Melanocyte of skin (primary cell): Measurements from ENCODE around the gene ZNF805. TPM values are rescaled to one million over a fixed set of nuclear protein-coding genes. Genes with fewer than 3 reads are reported as not detected.

Experiments
- total RNA-seq, 2 donors: library from RNA; depleted of rRNA; stranded (reverse); fragments of >200 nt; gene quantifications; 2 replicates each; pipeline ENCODE4 v1.2.3, GENCODE V29; 2012

ZNF805 gene
- 10 to 100 TPM; 11.4 to 13.3 TPM for total RNA-seq

DNA sequence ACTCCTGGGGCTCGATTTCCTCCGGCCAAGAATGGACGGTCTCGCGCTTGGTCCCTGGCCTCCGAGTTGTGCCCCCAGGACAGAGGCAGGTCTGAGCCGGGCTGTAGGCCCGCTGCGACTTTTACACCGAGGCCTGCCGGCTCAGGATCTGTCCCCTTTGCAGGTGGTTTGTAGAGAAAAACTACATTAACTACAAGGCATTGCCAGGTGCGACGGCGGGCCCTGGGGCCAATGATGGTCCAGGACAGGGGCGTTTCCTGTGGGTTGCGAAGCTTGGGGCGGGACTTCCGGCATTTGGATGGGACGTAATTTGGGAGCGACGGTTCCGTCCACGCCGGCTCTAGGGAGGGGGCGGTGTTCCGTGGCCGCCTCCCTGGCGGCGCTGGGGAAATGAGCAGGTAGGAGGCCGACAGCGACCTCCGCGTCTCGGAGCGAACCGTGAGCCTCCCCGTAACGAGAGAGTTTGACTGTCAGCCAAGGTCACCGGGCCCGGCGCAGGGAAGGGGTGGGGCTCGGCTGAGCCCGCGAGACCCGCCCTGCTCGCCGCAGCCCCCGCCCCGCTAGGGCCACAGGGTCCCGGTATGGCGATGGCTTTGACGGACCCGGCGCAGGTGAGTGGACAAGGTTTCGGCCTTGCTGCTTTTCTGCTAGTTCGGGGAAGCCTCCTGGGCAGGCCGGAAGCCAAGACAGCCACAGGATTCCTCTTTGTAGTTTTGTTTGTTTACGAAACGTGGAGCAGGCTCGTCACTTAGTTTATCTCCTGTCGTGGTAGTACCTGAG is at the start of gene ZNF805:
Gene ZNF805, plus strand, starts transcription at position 322 of the 780 bp plus-strand sequence. Its CDS starts 260 bp downstream, at position 582.

DNA sequence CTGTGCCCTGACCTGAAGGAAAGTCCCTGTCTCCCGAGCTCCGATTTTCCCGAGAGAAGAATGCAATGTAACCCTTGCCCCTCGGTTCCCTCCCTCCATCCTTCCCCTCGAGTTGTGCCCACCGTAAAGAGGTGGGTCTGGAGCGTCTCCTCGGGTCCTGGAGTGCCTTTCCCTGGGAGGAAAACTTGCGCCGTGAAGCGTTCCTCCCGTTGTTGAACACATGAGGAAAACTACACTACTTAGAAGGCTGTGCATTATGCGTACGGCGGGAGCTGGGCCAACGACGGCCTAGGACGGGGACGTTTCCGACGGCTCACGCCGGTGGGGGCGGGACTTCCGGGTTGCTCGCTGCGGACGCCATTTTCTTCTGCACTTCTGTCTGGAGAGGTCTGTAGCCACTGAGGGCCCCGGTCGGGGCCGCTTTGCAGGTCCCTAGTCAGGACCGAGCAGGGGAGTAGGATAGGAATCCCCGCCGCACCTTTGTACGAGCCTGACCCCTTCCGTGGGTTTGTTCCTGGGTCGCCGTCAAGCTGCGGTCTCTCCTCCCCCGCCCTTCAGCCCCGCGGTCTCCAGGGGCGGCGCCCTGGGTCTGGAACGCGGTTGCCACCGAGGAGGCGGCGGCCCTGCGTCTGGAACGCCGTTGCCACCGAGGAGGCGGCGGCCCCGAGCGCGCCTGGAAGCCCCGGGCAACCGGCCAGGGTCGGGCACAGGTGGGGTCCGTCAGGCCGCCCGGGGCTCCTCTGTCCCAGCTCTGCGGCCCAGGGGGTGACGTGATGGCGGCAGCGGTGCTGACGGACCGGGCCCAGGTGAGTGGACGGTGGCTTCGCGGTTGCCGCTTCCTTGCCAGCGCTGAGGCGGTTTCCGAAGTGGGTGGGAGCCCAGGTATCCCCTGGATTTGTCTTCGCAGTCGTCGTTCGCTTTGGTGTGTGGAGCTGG is 49.0 kb upstream of the ZNF805 start, which contains the start of gene ZNF264:
Gene ZNF264, plus strand, starts transcription at position 360 of the 936 bp plus-strand sequence. Its CDS starts 414 bp downstream, at position 774.

DNA sequence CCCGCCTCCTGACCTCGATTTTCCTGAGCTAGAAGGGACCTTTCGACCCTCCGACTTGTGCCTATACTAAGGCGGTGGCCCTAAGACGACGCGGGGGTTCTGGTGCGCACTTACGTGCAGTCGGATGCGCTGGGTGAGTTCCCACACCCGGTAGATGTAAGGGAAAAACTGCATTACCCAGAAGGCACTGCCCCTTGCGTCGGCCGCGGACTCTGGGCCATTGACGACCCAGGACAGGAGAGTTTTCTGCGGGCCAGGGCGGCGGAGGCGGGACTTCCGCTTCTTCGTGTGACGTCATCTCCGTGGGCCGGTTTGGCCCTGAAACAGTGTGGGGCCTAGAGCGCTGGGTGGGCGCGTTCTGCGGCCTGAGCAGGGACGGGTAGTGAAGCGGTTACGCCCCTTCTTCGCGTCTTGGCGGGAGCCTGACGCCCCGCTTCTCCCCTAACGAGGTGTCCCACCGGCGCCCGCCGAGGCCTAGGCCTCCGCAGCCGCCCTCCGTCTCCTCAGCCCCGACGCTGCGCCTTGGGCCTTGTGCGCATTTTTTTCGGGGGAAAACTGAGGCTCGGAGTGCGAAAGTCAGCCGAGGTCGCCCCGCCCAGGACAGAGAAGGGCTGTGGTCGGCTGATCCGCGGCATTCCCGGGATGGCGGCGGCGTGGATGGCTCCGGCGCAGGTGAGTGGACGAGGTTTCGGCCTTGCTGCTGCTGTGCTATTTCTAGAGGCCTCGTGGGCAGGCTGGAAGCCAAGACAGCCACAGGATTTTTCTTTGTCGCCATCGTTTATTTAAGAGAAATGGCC is 39.9 kb downstream of the ZNF805 start, which contains the start of gene ZNF460:
Gene ZNF460, plus strand, starts transcription at position 321 of the 797 bp plus-strand sequence. Its CDS starts 322 bp downstream, at position 643.

Other genes with a start within 250 kb of the ZNF805 start
- gene USP29, start 120.6 kb upstream of the ZNF805 start, total RNA-seq: not detected
- gene ZIM3, start 95.4 kb upstream of the ZNF805 start, total RNA-seq: not detected
- not detected for gene DUXA, start 73.1 kb upstream of the ZNF805 start, total RNA-seq
- gene ZNF264, start 49.1 kb upstream of the ZNF805 start, total RNA-seq: 10 to 100 TPM; 15.1 to 18.3 TPM
- under 1 TPM in 1 of 2 donors, not detected in 1; 0.33 TPM for gene AURKC, start 9.6 kb upstream of the ZNF805 start, total RNA-seq
- 10 to 100 TPM; 39.6 to 51.0 TPM for gene ZNF460, start 39.9 kb downstream of the ZNF805 start, total RNA-seq
- gene ZNF543, start 79.8 kb downstream of the ZNF805 start, total RNA-seq: 10 to 100 TPM; 10.3 to 12.7 TPM
- 1 to 10 TPM; 8.9 to 9.7 TPM for gene ZNF304, start 110.6 kb downstream of the ZNF805 start, total RNA-seq
- gene TRAPPC2B, start 122.9 kb downstream of the ZNF805 start, total RNA-seq: 10 to 100 TPM; 14.8 to 16.3 TPM
- 1 to 10 TPM; 2.0 to 3.1 TPM for gene ZNF547, start 122.9 kb downstream of the ZNF805 start, total RNA-seq
- gene ZNF548, start 149.2 kb downstream of the ZNF805 start, total RNA-seq: 10 to 100 TPM; 15.5 to 16.7 TPM
- gene ZNF17, start 170.5 kb downstream of the ZNF805 start, total RNA-seq: 10 to 100 TPM; 12.3 to 14.5 TPM
- 10 to 100 TPM; 71.9 to 86.3 TPM for gene ZNF749, start 194.7 kb downstream of the ZNF805 start, total RNA-seq
- under 1 TPM; under 0.01 to 0.33 TPM for gene VN1R1, start 216.5 kb downstream of the ZNF805 start, total RNA-seq
- gene ZNF772, start 236.9 kb downstream of the ZNF805 start, total RNA-seq: 10 to 100 TPM; 16.0 to 16.2 TPM
- gene ZNF419, start 247.1 kb downstream of the ZNF805 start, total RNA-seq: 10 to 100 TPM; 12.7 to 21.7 TPM